ENCODE results near the gene CCDC74B.
"Not testable (repeated sequence)": the region's sequence is repeated elsewhere in the genome, so short reads cannot be mapped to it uniquely, and the experiment has no call there.

Gene CCDC74B

GRCh38 chr2:130145006-130145414, at the start of gene CCDC74B:
TSS of gene CCDC74B (minus strand) at chr2:130145112. CDS start at chr2:130144996, 116 bp downstream.
- in situ Hi-C loops (cut with MboI; ENCODE audit: low sequenced_read_pairs) = not testable (repeated sequence)

GRCh38 chr2:130193824-130194223, 48.9 kb upstream of the CCDC74B start:
- in situ Hi-C loops (cut with MboI; ENCODE audit: low sequenced_read_pairs) = not testable (repeated sequence)

- in situ Hi-C loops (cut with MboI; ENCODE audit: low sequenced_read_pairs) = not testable (repeated sequence)
These were observed 47.5 kb upstream of the CCDC74B start for GRCh38 chr2:130192451-130192850.

GRCh38 chr2:130191319-130191718, 46.4 kb upstream of the CCDC74B start:
- in situ Hi-C loops (cut with MboI; ENCODE audit: low sequenced_read_pairs) = not testable (repeated sequence)

GRCh38 chr2:130190237-130190636, 45.3 kb upstream of the CCDC74B start:
- in situ Hi-C loops (cut with MboI; ENCODE audit: low sequenced_read_pairs) = no loop called here

GRCh38 chr2:130188958-130189357, 44.0 kb upstream of the CCDC74B start:
- in situ Hi-C loops (cut with MboI; ENCODE audit: low sequenced_read_pairs) = not testable (repeated sequence)

- in situ Hi-C loops (cut with MboI; ENCODE audit: low sequenced_read_pairs) = not testable (repeated sequence)
These were observed 43.2 kb upstream of the CCDC74B start for GRCh38 chr2:130187859-130188792.

- in situ Hi-C loops (cut with MboI; ENCODE audit: low sequenced_read_pairs) = no loop called here
These were observed 42.4 kb upstream of the CCDC74B start for GRCh38 chr2:130187268-130187667.

- in situ Hi-C loops (cut with MboI; ENCODE audit: low sequenced_read_pairs) = no loop called here
These were observed 41.5 kb upstream of the CCDC74B start for GRCh38 chr2:130186391-130186790.

- in situ Hi-C loops (cut with MboI; ENCODE audit: low sequenced_read_pairs) = no loop called here
These were observed 41.0 kb upstream of the CCDC74B start for GRCh38 chr2:130185896-130186295.

- in situ Hi-C loops (cut with MboI; ENCODE audit: low sequenced_read_pairs) = no loop called here
These were observed 40.5 kb upstream of the CCDC74B start for GRCh38 chr2:130185436-130185835.

GRCh38 chr2:130183512-130184373, 38.8 kb upstream of the CCDC74B start:
- in situ Hi-C loops (cut with MboI; ENCODE audit: low sequenced_read_pairs) = no loop called here

- in situ Hi-C loops (cut with MboI; ENCODE audit: low sequenced_read_pairs) = not testable (repeated sequence)
These were observed 38.1 kb upstream of the CCDC74B start for GRCh38 chr2:130182826-130183511.

- in situ Hi-C loops (cut with MboI; ENCODE audit: low sequenced_read_pairs) = not testable (repeated sequence)
These were observed 37.2 kb upstream of the CCDC74B start, which contains the start of gene MZT2B for GRCh38 chr2:130181880-130182682. TSS of gene MZT2B (plus strand) at chr2:130182262. CDS start at chr2:130182283, 21 bp downstream.

- in situ Hi-C loops (cut with MboI; ENCODE audit: low sequenced_read_pairs) = no loop called here
These were observed 36.5 kb upstream of the CCDC74B start, which contains the start of gene SMPD4 for GRCh38 chr2:130181325-130181879. TSS of gene SMPD4 (minus strand) at chr2:130181602. CDS start at chr2:130176592, 5,010 bp downstream.

- in situ Hi-C loops (cut with MboI; ENCODE audit: low sequenced_read_pairs) = not testable (repeated sequence)
These were observed 35.8 kb upstream of the CCDC74B start for GRCh38 chr2:130180404-130181324.

- in situ Hi-C loops (cut with MboI; ENCODE audit: low sequenced_read_pairs) = not testable (repeated sequence)
These were observed 30.0 kb upstream of the CCDC74B start for GRCh38 chr2:130174866-130175265.

- in situ Hi-C loops (cut with MboI; ENCODE audit: low sequenced_read_pairs) = no loop called here
These were observed 25.0 kb upstream of the CCDC74B start for GRCh38 chr2:130169896-130170295.
